ENCODE results near the gene MYO10.
"Not testable (repeated sequence)": the region's sequence is repeated elsewhere in the genome, so short reads cannot be mapped to it uniquely, and the experiment has no call there.

Gene MYO10

GRCh38 chr5:16888694-16889124 is 47.4 kb downstream of the MYO10 start:
- DNase-seq (ENCODE audit: low spot score) (peak; percentile 64), FAIRE-seq (peak; percentile 77)

GRCh38 chr5:16886793-16887345 is 49.2 kb downstream of the MYO10 start:
- DNase-seq (ENCODE audit: low spot score) (no peak), FAIRE-seq (no peak)

GRCh38 chr5:16886366-16886736 is 49.7 kb downstream of the MYO10 start:
- no peak for FAIRE-seq

GRCh38 chr5:16885635-16886365 is 50.3 kb downstream of the MYO10 start:
- no peak for DNase-seq (ENCODE audit: low spot score)
- no peak for FAIRE-seq

More at GRCh38 chr5:16886366-16886736, 49.7 kb downstream of the MYO10 start:
- no peak for DNase-seq (ENCODE audit: low spot score)

GRCh38 chr5:16884595-16884994 is 51.5 kb downstream of the MYO10 start:
- DNase-seq (ENCODE audit: low spot score) (no peak), FAIRE-seq (no peak)

GRCh38 chr5:16883806-16884205 is 52.3 kb downstream of the MYO10 start:
- DNase-seq (ENCODE audit: low spot score) (no peak), FAIRE-seq (no peak)

GRCh38 chr5:16883176-16883575 is 52.9 kb downstream of the MYO10 start:
- no peak for FAIRE-seq

GRCh38 chr5:16881251-16881650 is 54.8 kb downstream of the MYO10 start:
- no peak for DNase-seq (ENCODE audit: low spot score)

More at GRCh38 chr5:16883176-16883575, 52.9 kb downstream of the MYO10 start:
- DNase-seq (ENCODE audit: low spot score), result no peak

GRCh38 chr5:16880547-16880946 is 55.5 kb downstream of the MYO10 start:
- DNase-seq (ENCODE audit: low spot score) (no peak), FAIRE-seq (no peak)

More at GRCh38 chr5:16881251-16881650, 54.8 kb downstream of the MYO10 start:
- FAIRE-seq, result no peak

GRCh38 chr5:16879650-16880049 is 56.4 kb downstream of the MYO10 start:
- no peak for FAIRE-seq
- DNase-seq (ENCODE audit: low spot score), result no peak

- no peak for FAIRE-seq
- DNase-seq (ENCODE audit: low spot score), result no peak
These were observed 56.9 kb downstream of the MYO10 start for GRCh38 chr5:16879191-16879590.

GRCh38 chr5:16877267-16877935 is 58.7 kb downstream of the MYO10 start:
- DNase-seq (ENCODE audit: low spot score) (no peak), FAIRE-seq (no peak)

- not testable (repeated sequence) for DNase-seq (ENCODE audit: low spot score); FAIRE-seq
These were observed 61.7 kb downstream of the MYO10 start for GRCh38 chr5:16874424-16874823.

- FAIRE-seq, result peak; percentile 49
- no peak for DNase-seq (ENCODE audit: low spot score)
These were observed 64.2 kb downstream of the MYO10 start for GRCh38 chr5:16871746-16872339.

GRCh38 chr5:16870878-16871277 is 65.2 kb downstream of the MYO10 start:
- FAIRE-seq (no peak), DNase-seq (ENCODE audit: low spot score) (no peak)

- DNase-seq (ENCODE audit: low spot score), result peak; percentile 51
- peak; percentile 96 for FAIRE-seq
These were observed 66.0 kb downstream of the MYO10 start for GRCh38 chr5:16869821-16870796.

GRCh38 chr5:16867577-16867953 is 68.5 kb downstream of the MYO10 start:
- FAIRE-seq, result no peak
- no peak for DNase-seq (ENCODE audit: low spot score)

- FAIRE-seq (no peak), DNase-seq (ENCODE audit: low spot score) (no peak)
These were observed 69.1 kb downstream of the MYO10 start for GRCh38 chr5:16866795-16867576.

GRCh38 chr5:16866273-16866672 is 69.8 kb downstream of the MYO10 start:
- FAIRE-seq (no peak), DNase-seq (ENCODE audit: low spot score) (no peak)

- FAIRE-seq, result no peak
- DNase-seq (ENCODE audit: low spot score), result no peak
These were observed 70.9 kb downstream of the MYO10 start for GRCh38 chr5:16865151-16865550.
